Urothelium cell line (cell line): ENCODE data around the gene DNAJC5.

Experiments used
- DNase-seq: peaks from one replicate; pipeline ENCODE4 v3.0.0; 2011; ENCODE audit warnings: low spot score, mixed read lengths
- FAIRE-seq: peaks from 2 replicates; lab custom pipeline; 2011; peaks lifted over from hg19 to GRCh38; lab: Jason Lieb, UNC

Gene DNAJC5

DNA sequence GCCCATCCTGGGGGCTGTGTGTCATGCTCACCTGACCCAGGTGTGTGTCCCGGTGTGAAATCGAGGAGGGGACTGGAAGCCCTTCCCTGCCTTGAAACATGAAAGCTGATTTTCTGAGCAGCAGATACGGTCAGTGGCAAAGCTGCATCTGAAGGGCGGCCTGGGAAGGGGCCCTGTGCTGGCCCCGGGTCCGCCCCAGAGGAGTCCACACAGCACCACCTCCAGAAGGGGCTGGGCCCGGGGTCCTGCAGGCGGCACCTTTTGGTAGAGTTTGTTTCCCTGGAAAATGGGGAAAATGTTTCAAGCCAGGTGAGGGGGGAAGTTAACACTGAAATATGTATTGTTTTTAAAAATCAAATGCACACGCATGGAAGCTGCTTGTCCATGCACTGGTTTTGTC is 40.5 kb downstream of the DNAJC5 start:
- FAIRE-seq (no peak), DNase-seq (no peak)

- no peak for DNase-seq
- no peak for FAIRE-seq
These were observed 42.7 kb downstream of the DNAJC5 start for GRCh38 chr20:63937596-63937995.

- no peak for DNase-seq
These were observed 44.4 kb downstream of the DNAJC5 start for GRCh38 chr20:63939061-63939935.

DNA sequence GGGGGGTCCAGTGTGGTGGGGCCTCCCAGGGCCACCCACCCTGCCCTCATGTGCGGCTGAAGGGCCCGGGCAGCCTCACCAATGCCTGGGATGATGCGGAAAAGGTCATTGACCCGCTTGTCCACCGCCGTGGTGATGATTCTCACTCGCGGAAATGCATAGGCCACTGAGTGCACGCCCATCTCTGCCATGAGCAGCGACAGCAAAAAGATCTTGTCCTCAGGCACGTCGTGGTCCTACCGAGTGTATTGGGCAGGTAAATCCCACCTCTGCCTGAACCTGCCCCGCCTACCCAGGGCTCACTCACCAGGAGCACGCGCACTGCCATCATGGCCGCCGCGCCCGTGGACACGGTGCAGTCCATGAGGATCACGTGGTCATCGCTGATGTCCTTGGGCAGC is 45.1 kb downstream of the DNAJC5 start:
- FAIRE-seq = no peak

More at GRCh38 chr20:63939061-63939935, 44.4 kb downstream of the DNAJC5 start:
- FAIRE-seq = no peak

GRCh38 chr20:63940472-63941266 is 45.7 kb downstream of the DNAJC5 start:
- DNase-seq = no peak
- no peak for FAIRE-seq

More for the DNA sequence above, 45.1 kb downstream of the DNAJC5 start:
- DNase-seq = no peak

DNA sequence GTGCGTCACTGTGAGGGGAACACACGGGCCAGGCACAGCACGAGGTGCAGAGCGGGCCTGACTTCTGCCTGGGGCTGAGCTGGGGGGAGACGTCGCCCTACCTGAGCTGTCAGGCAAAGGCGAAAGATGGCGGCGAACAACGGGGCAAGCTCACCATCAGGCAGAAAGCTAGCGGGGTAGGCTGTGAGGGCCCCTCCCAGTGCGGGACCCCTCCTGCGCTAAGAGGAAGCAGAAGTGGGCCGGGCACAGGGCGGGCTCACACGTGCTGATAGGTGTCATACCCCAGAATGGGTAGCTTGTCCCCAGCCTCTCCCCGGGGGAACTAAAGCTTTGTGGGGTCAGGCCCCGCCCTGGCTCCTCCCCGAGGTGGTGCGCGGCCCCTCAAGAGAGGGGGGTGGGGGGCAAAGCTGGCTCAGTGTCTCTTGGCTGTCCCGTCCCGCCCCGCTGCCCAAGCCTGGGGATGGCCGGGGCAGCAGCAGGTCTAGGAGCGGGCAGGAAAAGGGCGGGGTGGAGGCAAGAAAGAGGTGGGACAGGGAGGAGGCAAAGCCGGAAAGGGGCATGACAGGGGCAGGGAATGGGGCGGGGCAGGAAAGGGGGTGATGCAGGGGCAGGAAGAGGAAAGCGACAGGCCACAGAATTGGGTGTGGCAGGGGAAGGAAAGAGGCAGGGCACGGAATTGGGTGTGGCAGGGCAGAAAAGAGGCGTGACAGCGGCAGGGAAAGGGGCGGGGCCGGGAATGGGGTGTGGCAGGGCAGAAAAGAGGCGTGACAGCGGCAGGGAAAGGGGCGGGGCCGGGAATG is 46.6 kb downstream of the DNAJC5 start:
- FAIRE-seq = no peak
- no peak for DNase-seq

DNA sequence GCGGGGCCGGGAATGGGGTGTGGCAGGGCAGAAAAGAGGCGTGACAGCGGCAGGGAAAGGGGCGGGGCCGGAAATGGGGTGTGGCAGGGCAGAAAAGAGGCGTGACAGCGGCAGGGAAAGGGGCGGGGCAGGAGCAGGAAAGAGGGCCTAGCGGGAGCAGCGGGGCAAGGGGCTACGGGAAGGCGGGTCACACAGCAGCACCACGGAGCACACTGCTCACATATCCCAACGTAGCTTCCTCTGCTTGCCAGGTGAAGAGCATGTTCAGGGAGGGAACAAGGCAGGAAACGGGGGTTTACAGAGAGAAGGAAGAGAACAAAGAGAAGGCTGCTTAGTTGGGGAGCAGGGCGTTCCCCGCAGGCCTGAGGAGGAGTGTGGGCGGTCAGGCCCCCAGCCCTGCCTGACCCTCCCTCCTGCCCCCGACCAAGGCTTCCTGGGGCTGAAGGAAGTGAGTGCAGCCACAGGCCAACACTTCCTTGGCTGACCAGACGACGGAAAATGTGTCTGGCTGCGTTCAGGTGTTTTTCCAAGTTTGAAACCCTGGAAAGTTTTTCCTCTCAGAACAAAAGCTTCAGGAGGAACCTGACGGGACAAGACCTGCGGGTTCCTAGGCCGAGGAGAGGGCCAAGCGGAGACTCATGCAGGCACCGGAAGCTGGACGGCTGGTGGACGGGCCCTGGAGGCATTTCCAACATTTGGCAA is 47.5 kb downstream of the DNAJC5 start:
- DNase-seq (no peak), FAIRE-seq (no peak)

- DNase-seq = no peak
- FAIRE-seq = no peak
These were observed 48.3 kb downstream of the DNAJC5 start for GRCh38 chr20:63942969-63943807.

DNA sequence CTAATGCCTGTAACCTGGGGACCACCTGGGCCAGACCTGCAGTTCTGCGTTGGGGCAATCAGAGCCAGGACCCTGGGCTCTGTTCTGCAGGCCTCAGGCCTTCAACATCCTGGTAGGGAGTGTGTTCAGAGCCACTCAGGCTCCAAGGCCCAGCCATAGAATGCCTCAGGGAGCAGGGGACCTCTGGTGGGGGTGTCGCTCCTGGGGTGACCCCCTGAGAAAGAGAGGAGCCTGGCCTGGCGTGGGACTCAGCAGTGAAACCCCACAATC is 48.8 kb downstream of the DNAJC5 start:
- FAIRE-seq (no peak), DNase-seq (no peak)

- FAIRE-seq (no peak), DNase-seq (no peak)
These were observed 49.4 kb downstream of the DNAJC5 start for GRCh38 chr20:63944078-63944941.

GRCh38 chr20:63945031-63945658 is 50.2 kb downstream of the DNAJC5 start:
- FAIRE-seq = no peak

DNA sequence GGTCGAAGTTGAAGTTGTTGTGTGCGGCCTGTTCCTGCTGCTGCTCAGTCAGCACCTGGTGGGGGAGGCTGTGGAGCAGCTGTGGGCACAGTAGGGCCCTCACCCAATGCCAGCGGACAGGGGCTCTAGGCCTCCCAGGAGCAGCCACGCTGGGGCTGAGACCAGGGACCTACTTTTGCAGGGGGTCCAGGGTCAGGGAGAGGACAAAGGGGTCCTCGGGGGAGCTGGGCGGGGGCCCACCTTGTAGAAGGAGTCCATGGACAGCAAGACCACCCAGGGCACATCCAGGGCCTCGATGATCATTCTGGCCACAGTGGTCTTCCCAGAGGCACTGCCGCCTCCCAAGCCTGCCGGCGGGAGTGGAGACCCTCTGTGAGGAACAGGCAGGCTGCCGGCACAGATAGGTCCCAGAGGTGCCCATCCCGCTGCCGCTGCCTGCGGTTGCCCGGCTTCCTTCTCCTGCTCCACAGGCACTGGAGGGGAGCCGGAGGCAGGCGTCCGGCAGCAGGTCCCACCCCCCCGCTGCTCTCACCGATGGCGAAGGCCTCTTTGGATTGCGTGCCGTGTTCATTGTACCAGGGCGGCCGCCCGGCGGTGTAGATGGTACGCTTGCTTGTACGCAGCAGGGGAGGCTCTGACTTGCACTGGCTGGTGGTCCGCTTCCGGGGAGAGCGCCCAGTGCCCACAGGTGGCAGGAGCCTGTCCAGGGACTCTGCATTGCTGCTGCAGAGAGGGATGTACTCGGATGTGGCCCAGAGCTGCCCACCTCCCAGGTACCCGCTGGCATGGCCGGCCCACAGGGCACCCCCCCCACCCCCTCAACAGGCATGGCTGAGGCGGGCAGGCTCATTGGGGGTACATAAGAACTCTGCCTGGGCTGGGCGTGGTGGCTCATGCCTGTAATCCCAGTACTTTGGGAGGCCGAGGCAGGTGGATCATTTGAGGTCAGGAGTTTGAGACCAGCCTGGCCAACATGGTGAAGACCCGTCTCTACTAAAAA is 51.3 kb downstream of the DNAJC5 start:
- FAIRE-seq (no peak), DNase-seq (no peak)

More at GRCh38 chr20:63945031-63945658, 50.2 kb downstream of the DNAJC5 start:
- no peak for DNase-seq

GRCh38 chr20:63946986-63947637 is 52.2 kb downstream of the DNAJC5 start:
- no peak for FAIRE-seq
- DNase-seq = no peak

- DNase-seq (no peak), FAIRE-seq (no peak)
These were observed 52.9 kb downstream of the DNAJC5 start for GRCh38 chr20:63947638-63948456.

- FAIRE-seq (no peak), DNase-seq (no peak)
These were observed 55.9 kb downstream of the DNAJC5 start for GRCh38 chr20:63950701-63951397.
